Measurements from ENCODE around the gene PSMD10.

Gene PSMD10

GRCh38 chrX:108091264-108091877 is at the start of gene PSMD10, which contains the start of gene ATG4A:
TSS of gene PSMD10 (minus strand) at chrX:108091542. CDS start at chrX:108091520, 22 bp downstream.
TSS of gene ATG4A (plus strand) at chrX:108091778. CDS start at chrX:108091827, 49 bp downstream.
- no peak for TF ChIP-seq CTCF (conservative IDR thresholded peaks at IDR 0.05; ENCODE audit: low read depth, low read length)
- Histone ChIP-seq H3K27ac (peak within 1 kb of the TSS; percentile 79), H4K20me1 (ENCODE audit: insufficient read depth) (no peaks in the 10 kb centered on the region), H2AFZ (ENCODE audit: low read depth) (peak within 1 kb of the TSS; percentile 73), H3K4me1 (ENCODE audit: low read depth, poor library complexity, severe bottlenecking) (peaks cover 9% of the 10 kb centered on the region), H3K4me3 (IDR thresholded peaks at IDR 0.05; ENCODE audit: insufficient read depth, low read depth, low read length) (no peak within 1 kb of the TSS), H3K9ac (peak within 1 kb of the TSS; percentile 85), H3K79me2 (ENCODE audit: insufficient read depth, low read depth) (peaks cover 17% of the 10 kb centered on the region; the same call in 1 of the 2 replicates), H3K27me3 (ENCODE audit: insufficient read depth, low read depth) (no peaks in the 10 kb centered on the region), H3K4me2 (peak within 1 kb of the TSS; percentile 67), H3K36me3 (ENCODE audit: insufficient read depth) (no peaks in the 10 kb centered on the region)

- Histone ChIP-seq H3K4me1 (ENCODE audit: low read depth, poor library complexity, severe bottlenecking) (no peaks in the 10 kb centered on the region), H4K20me1 (ENCODE audit: insufficient read depth) (no peaks in the 10 kb centered on the region), H3K9ac (no peak overlapping the region), H3K4me3 (IDR thresholded peaks at IDR 0.05; ENCODE audit: insufficient read depth, low read depth, low read length) (no peak overlapping the region), H3K4me2 (no peak overlapping the region), H3K79me2 (ENCODE audit: insufficient read depth, low read depth) (no peaks in the 10 kb centered on the region), H3K27me3 (ENCODE audit: insufficient read depth, low read depth) (no peaks in the 10 kb centered on the region), H3K27ac (no peak overlapping the region), H3K36me3 (ENCODE audit: insufficient read depth) (no peaks in the 10 kb centered on the region), H2AFZ (ENCODE audit: low read depth) (no peak overlapping the region)
- TF ChIP-seq CTCF (conservative IDR thresholded peaks at IDR 0.05; ENCODE audit: low read depth, low read length) = peak; percentile 61
These were observed 47.7 kb upstream of the PSMD10 start for GRCh38 chrX:108138814-108139702.

- H3K9ac ChIP-seq = no peak overlapping the region
- TF ChIP-seq CTCF (conservative IDR thresholded peaks at IDR 0.05; ENCODE audit: low read depth, low read length) = no peak
- H3K79me2 ChIP-seq (ENCODE audit: insufficient read depth, low read depth) = no peaks in the 10 kb centered on the region
- no peak overlapping the region for H3K4me3 ChIP-seq (IDR thresholded peaks at IDR 0.05; ENCODE audit: insufficient read depth, low read depth, low read length)
- H4K20me1 ChIP-seq (ENCODE audit: insufficient read depth) = no peaks in the 10 kb centered on the region
- H2AFZ ChIP-seq (ENCODE audit: low read depth) = no peak overlapping the region
- no peaks in the 10 kb centered on the region for H3K36me3 ChIP-seq (ENCODE audit: insufficient read depth)
- no peaks in the 10 kb centered on the region for H3K4me1 ChIP-seq (ENCODE audit: low read depth, poor library complexity, severe bottlenecking)
- H3K27me3 ChIP-seq (ENCODE audit: insufficient read depth, low read depth) = no peaks in the 10 kb centered on the region
- H3K27ac ChIP-seq = no peak overlapping the region
- no peak overlapping the region for H3K4me2 ChIP-seq
These were observed 43.4 kb upstream of the PSMD10 start for GRCh38 chrX:108134724-108135123.

GRCh38 chrX:108132876-108133275 is 41.5 kb upstream of the PSMD10 start:
- no peak overlapping the region for H3K27ac ChIP-seq
- H2AFZ ChIP-seq (ENCODE audit: low read depth) = no peak overlapping the region
- H4K20me1 ChIP-seq (ENCODE audit: insufficient read depth) = no peaks in the 10 kb centered on the region
- TF ChIP-seq CTCF (conservative IDR thresholded peaks at IDR 0.05; ENCODE audit: low read depth, low read length) = no peak
- no peaks in the 10 kb centered on the region for H3K27me3 ChIP-seq (ENCODE audit: insufficient read depth, low read depth)
- H3K4me2 ChIP-seq = no peak overlapping the region
- H3K4me1 ChIP-seq (ENCODE audit: low read depth, poor library complexity, severe bottlenecking) = no peaks in the 10 kb centered on the region
- H3K79me2 ChIP-seq (ENCODE audit: insufficient read depth, low read depth) = no peaks in the 10 kb centered on the region
- H3K36me3 ChIP-seq (ENCODE audit: insufficient read depth) = no peaks in the 10 kb centered on the region
- H3K9ac ChIP-seq = no peak overlapping the region
- no peak overlapping the region for H3K4me3 ChIP-seq (IDR thresholded peaks at IDR 0.05; ENCODE audit: insufficient read depth, low read depth, low read length)

All from KMS-11 (cell line).